Right renal pelvis (tissue), 4 donors: Measurements from ENCODE around the gene RAB25. TPM values are rescaled to one million over a fixed set of nuclear protein-coding genes. Genes with fewer than 3 reads are reported as not detected.
"Not testable (repeated sequence)": the region's sequence is repeated elsewhere in the genome, so short reads cannot be mapped to it uniquely, and the experiment has no call there.

Experiments
- DNase-seq, 4 donors: peaks; one replicate each; pipeline ENCODE4 v3.0.0-alpha.2; 2013; ENCODE audit warnings: low read depth in 4 of 4, low spot score in 3 of 4, missing footprints in 1 of 4
- polyA plus RNA-seq, 4 donors: library from polyadenylated mRNA; unstranded; fragments of 120-200 nt; gene quantifications; one replicate each; pipeline ENCODE4 v1.2.1, GENCODE V29; 2013; ENCODE audit not compliant: insufficient read length in 4 of 4

Gene RAB25
- polyA plus RNA-seq, 4 donors: 51.6 to 65.8 (median 57.7) TPM

- peak; percentile 97 to 99 (median 98) for DNase-seq
These were observed 6.3 kb upstream of the RAB25 start, which contains the start of gene LAMTOR2 for GRCh38 chr1:156054500-156055280. LAMTOR2 (plus strand) TSS chr1:156054782; CDS start chr1:156054890, 108 bp downstream.

GRCh38 chr1:156055281-156056048 lies 5.5 kb upstream of the RAB25 start:
- no peak for DNase-seq

DNA sequence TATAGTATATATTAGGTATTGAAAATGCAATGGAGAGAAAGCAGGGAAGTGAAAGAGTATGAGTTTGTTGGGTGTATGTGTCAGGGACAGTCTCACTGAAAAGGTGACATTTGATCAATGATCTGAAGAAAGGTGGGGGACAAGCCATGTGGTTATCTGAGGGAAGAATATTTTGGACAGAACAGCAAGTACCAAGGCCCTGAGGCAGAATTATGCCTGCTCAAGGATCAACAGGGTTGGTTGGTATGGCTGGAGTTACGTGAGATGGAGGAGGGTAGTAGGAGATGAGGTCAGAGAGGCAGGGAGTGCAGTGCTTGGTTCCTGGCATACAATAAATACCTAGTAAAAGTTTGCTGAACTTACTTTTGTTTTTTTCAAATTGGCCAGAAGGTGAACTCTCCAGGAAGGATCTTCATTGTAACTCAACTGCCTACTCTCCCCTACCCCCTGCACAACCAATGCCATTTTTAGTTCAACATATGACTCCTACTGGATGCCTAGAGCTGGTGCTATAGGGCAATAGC lies 4.6 kb upstream of the RAB25 start:
- no peak for DNase-seq

GRCh38 chr1:156062189-156062588 lies 1.2 kb downstream of the RAB25 start:
- no peak for DNase-seq

DNA sequence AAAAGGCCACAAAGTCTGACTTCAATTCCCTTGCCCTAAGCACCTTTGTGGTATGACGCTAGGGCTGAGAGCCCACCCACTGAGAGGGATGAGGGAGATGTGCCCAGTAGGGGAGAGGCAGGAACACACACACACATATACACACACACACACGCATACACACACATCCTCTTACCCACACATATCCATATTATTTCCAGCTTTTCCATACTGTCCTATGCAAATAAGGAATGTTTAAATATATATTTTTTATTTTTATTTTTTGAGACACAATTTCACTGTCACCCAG lies 3.0 kb downstream of the RAB25 start:
- no peak for DNase-seq

GRCh38 chr1:156064615-156065014 lies 3.7 kb downstream of the RAB25 start:
- DNase-seq: no peak

DNA sequence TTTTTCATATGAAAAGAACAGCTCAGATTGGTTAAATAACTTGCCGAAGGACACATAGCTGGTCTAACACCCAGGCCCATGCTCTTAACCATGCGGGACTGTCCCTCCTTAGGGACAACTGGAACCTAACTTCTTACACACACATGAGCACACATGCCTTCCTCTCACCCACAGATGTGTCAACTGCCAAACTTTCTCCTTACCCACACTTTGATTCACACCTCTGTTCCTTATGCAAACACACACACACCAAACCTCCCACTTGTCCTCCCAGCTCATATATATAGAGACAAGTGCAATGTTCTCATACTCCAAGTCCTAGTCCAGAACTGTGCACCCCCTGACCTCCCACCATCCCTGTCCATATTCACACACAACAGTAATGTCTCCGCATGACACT lies 4.3 kb downstream of the RAB25 start:
- no peak for DNase-seq

- DNase-seq: no peak
These were observed 4.9 kb downstream of the RAB25 start for GRCh38 chr1:156065871-156066270.

GRCh38 chr1:156067262-156067661 lies 6.3 kb downstream of the RAB25 start:
- DNase-seq: no peak

GRCh38 chr1:156069490-156070455 lies 8.8 kb downstream of the RAB25 start:
- no peak for DNase-seq

DNA sequence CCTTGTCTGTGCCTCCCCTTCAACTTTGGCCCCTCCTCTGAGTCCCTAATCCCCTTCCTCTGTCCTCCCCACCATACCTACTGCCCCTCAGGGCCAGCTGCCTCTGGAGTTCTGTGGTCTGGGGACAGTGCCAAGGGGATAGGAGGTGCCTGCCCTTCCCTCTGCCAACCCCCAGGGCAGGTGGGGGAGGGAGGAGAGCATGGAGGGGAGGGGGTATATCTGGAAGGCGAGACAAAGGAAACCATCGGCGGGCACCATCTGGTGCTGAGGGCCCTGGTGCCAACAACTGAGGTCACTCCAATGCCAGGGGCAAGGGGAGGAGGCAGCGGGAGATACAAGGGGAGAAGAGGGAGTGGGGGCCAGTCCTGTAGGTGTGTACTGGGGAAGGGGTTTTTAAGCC lies 9.6 kb downstream of the RAB25 start:
- DNase-seq: no peak

- not testable (repeated sequence) for DNase-seq
These were observed 10.4 kb downstream of the RAB25 start for GRCh38 chr1:156071332-156071816.

DNA sequence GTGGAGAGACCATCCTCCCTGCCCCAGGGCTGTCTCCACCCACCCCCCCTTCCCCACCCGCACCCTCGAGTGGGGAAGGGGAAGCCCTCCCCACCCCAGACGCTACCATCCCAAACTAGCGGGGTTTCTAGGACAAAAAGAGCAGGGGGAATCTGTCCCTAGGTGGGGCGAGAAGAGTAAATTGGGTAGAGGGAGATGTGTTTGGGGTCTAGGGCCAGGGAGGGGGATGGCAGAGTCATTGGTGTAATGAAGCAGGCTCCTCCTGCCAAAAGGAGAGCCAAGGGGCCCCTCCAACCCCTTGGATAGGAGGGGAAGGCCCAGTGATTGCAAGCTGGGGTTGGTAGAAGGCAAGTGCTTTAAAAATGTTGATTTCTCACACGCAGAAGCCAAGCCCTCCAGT lies 11.3 kb downstream of the RAB25 start:
- no peak for DNase-seq

DNA sequence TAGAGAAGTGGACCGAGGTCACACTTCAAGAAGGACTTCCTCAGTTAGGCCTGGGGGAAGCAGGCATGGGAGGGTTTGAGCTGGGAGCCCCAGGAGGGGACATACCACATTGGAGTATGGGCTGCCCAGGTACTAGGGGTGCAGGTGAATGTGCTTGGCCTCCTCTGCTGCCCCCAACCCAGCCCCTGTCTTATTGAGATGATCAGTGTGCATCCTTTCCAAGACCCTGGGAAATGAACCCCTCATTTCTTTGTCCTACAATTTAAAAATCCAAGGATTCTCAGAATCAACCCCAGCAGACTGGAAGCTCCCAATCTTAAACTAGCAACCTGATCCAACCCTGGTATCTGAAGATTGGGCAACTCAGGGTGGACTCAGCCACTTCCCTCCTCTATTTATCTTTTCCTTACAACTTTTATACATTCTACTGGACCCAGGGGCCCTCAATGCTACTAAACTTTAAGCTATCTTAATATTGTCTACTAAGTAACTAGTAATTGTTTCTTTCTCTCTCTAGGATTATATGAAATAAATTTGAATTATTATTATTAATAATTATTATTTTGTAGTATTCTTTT lies 12.2 kb downstream of the RAB25 start:
- DNase-seq: no peak

- DNase-seq: no peak
These were observed 12.8 kb downstream of the RAB25 start for GRCh38 chr1:156073740-156074139.

- no peak for DNase-seq
These were observed 13.7 kb downstream of the RAB25 start for GRCh38 chr1:156074661-156075060.

DNA sequence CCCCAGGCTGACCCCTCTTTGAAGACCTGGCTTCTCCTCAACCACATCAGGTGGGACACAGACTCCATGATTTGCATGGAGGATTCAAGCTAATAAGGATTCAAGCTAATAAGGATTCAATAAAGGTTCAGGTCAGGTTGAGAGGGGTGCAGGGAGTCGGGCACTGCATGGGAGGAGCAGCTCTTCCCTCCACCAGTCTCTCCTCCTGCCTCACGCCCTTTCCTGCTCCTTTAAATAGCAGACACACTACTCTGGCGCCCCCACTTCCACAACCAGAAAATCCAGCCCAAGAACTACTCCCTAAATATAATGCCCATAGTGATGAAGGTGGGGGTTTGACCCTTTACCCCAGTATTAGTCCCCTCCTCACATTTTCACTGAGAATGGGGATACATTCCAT lies 14.2 kb downstream of the RAB25 start:
- DNase-seq: no peak

GRCh38 chr1:156075775-156076204 lies 14.8 kb downstream of the RAB25 start:
- no peak for DNase-seq

DNA sequence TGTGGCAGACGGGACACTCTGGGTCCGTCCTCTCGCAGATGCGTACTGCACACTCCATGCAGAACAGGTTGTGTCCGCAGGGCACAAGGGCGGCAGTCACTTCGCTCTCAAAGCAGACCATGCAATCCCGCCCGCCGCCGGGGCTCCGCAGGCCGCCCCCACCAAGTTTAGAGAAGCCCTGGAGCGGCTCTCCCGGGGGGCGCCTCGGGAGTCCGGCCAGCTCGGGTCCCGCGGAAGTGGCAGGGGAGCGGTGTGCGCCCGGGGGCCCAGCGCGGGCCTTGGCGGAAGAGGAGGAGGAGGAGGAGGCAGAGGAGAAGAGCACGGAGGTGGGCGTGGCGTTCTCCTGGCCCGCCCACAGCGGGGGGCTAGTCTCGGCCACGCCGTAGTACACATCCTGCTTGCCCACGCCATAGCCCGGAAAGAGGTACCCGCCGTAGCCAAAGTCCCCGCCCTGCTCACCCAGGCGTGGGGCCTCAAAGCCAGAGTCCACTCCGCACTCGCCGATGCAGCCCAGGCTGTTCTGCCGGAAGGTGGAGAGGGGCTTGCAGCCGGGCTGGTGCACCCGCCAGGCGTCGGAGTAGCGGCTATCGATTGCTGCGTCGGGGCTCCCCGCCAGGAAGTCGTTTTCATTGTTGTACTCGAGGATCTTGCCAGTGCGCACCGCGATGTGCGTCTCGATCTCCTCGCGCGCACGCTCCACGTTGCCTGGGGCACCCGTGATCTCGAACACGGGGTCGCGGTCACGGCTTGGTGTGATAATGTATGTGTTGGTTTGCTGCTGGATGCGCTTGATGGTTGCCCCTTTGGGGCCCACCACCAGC lies 15.9 kb downstream of the RAB25 start:
- DNase-seq: no peak
